SK-N-SH treated with all-trans-retinoic acid at 6 μM for 48 hours (cell line): ENCODE measurements around the gene MED4.

Experiments used
- ATAC-seq: fragments of 200-7000 bp; cut with Tn5 transposase; 3 replicates; pipeline ENCODE4 v1.9.1; 2020; ENCODE audit warnings: mild to moderate bottlenecking, moderate library complexity
- ARNTL ChIP-seq: fragments of 450-650 bp; formaldehyde crosslinking; IDR thresholded peaks from 2 replicates; pipeline ENCODE4 v1.5.0; 2020; ENCODE audit warnings: low read depth, mild to moderate bottlenecking, moderate library complexity, borderline replicate concordance
- BACH2 ChIP-seq: fragments of 250-450 bp; sonication (Bioruptor Pico); IDR thresholded peaks from 2 replicates; pipeline ENCODE4 v1.9.0; 2021; ENCODE audit warnings: mild to moderate bottlenecking, borderline replicate concordance
- CSDC2 ChIP-seq: fragments of 250-450 bp; sonication (Bioruptor Pico); IDR thresholded peaks from 2 replicates; pipeline ENCODE4 v1.5.0; 2020; ENCODE audit warnings: mild to moderate bottlenecking, moderate library complexity
- GLIS3 ChIP-seq: fragments of 250-450 bp; sonication (Bioruptor Pico); IDR thresholded peaks from 2 replicates; pipeline ENCODE4 v1.5.0; 2020; ENCODE audit warnings: mild to moderate bottlenecking, moderate library complexity
- OSR1 ChIP-seq: fragments of 250-450 bp; sonication (Bioruptor Pico); IDR thresholded peaks from 2 replicates; pipeline ENCODE4 v1.8.0; 2022; ENCODE audit warnings: moderate library complexity, mild to moderate bottlenecking, inconsistent platforms
- PATZ1 ChIP-seq: fragments of 250-450 bp; sonication (Bioruptor Pico); IDR thresholded peaks from 2 replicates; pipeline ENCODE4 v1.8.0; 2020; ENCODE audit warnings: mild to moderate bottlenecking, moderate library complexity, borderline replicate concordance
- PPARA ChIP-seq: fragments of 250-450 bp; sonication (Bioruptor Pico); IDR thresholded peaks from 2 replicates; pipeline ENCODE4 v1.5.0; 2020; ENCODE audit warnings: mild to moderate bottlenecking, borderline replicate concordance
- RARB ChIP-seq: fragments of 250-450 bp; sonication (Bioruptor Pico); IDR thresholded peaks from 2 replicates; pipeline ENCODE4 v1.8.0; 2021; ENCODE audit warnings: mild to moderate bottlenecking, moderate library complexity
- SNAI2 ChIP-seq: fragments of 250-450 bp; sonication (Bioruptor Pico); IDR thresholded peaks from 2 replicates; pipeline ENCODE4 v1.5.0; 2020; ENCODE audit warnings: mild to moderate bottlenecking, moderate library complexity
- TCF4 ChIP-seq: fragments of 250-450 bp; sonication (Bioruptor Pico); IDR thresholded peaks from 2 replicates; pipeline ENCODE4 v1.8.0; 2021; ENCODE audit warnings: mild to moderate bottlenecking, moderate library complexity, borderline replicate concordance
- TOX ChIP-seq: fragments of 250-450 bp; sonication (Bioruptor Pico); IDR thresholded peaks from 2 replicates; pipeline ENCODE4 v1.8.0; 2021; ENCODE audit warnings: mild to moderate bottlenecking, moderate library complexity, borderline replicate concordance
- TSHZ2 ChIP-seq: fragments of 250-450 bp; sonication (Bioruptor Pico); IDR thresholded peaks from 2 replicates; pipeline ENCODE4 v1.5.0; 2020; ENCODE audit warnings: mild to moderate bottlenecking, moderate library complexity
- ZC3H10 ChIP-seq: fragments of 250-450 bp; sonication (Bioruptor Pico); IDR thresholded peaks from 2 replicates; pipeline ENCODE4 v1.5.1; 2021; ENCODE audit warnings: mild to moderate bottlenecking, moderate library complexity
- ZFP3 ChIP-seq: fragments of 250-450 bp; sonication (Bioruptor Pico); IDR thresholded peaks from 2 replicates; pipeline ENCODE4 v1.5.0; 2020; ENCODE audit warnings: mild to moderate bottlenecking, moderate library complexity
- ZFP30 ChIP-seq: fragments of 450-650 bp; formaldehyde crosslinking; IDR thresholded peaks from 2 replicates; pipeline ENCODE4 v1.5.0; 2022; ENCODE audit warnings: mild to moderate bottlenecking, moderate library complexity
- ZNF565 ChIP-seq: fragments of 450-650 bp; formaldehyde crosslinking; conservative IDR thresholded peaks from 2 replicates; pipeline ENCODE4 v1.5.0; 2020; ENCODE audit warnings: low read depth, mild to moderate bottlenecking, moderate library complexity
- ZNF70 ChIP-seq: fragments of 450-650 bp; formaldehyde crosslinking; IDR thresholded peaks from 2 replicates; pipeline ENCODE4 v1.5.0; 2020; ENCODE audit warnings: mild to moderate bottlenecking, moderate library complexity
- ZNF8 ChIP-seq: fragments of 450-650 bp; formaldehyde crosslinking; IDR thresholded peaks from 2 replicates; pipeline ENCODE4 v1.5.0; 2020; ENCODE audit warnings: mild to moderate bottlenecking, moderate library complexity
- TF ChIP-seq, protein P1 (sequence below): fragments of 250-450 bp; sonication (Bioruptor Pico); IDR thresholded peaks from 2 replicates; pipeline ENCODE4 v1.5.1; 2021; ENCODE audit warnings: mild to moderate bottlenecking, moderate library complexity
- TF ChIP-seq, protein P2 (sequence below): fragments of 250-450 bp; sonication (Bioruptor Pico); IDR thresholded peaks from 2 replicates; pipeline ENCODE4 v1.8.0; 2021; ENCODE audit warnings: low read depth, mild to moderate bottlenecking, moderate library complexity, borderline replicate concordance

MED4 gene

GRCh38 chr13:48042894-48043293, 52.0 kb downstream of the MED4 start:
- no peak for ATAC-seq
- no peak for TF ChIP-seq BACH2
- no peak for TF ChIP-seq SNAI2 (CRISPR knock-in tag)
- TF ChIP-seq TCF4 (CRISPR knock-in tag): no peak
- no peak for TF ChIP-seq ZFP3 (CRISPR knock-in tag)
- TF ChIP-seq, protein P1, sequence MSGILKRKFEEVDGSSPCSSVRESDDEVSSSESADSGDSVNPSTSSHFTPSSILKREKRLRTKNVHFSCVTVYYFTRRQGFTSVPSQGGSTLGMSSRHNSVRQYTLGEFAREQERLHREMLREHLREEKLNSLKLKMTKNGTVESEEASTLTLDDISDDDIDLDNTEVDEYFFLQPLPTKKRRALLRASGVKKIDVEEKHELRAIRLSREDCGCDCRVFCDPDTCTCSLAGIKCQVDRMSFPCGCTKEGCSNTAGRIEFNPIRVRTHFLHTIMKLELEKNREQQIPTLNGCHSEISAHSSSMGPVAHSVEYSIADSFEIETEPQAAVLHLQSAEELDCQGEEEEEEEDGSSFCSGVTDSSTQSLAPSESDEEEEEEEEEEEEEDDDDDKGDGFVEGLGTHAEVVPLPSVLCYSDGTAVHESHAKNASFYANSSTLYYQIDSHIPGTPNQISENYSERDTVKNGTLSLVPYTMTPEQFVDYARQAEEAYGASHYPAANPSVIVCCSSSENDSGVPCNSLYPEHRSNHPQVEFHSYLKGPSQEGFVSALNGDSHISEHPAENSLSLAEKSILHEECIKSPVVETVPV (CRISPR knock-in tag): no peak
- no peak for TF ChIP-seq ZC3H10 (CRISPR knock-in tag)

DNA sequence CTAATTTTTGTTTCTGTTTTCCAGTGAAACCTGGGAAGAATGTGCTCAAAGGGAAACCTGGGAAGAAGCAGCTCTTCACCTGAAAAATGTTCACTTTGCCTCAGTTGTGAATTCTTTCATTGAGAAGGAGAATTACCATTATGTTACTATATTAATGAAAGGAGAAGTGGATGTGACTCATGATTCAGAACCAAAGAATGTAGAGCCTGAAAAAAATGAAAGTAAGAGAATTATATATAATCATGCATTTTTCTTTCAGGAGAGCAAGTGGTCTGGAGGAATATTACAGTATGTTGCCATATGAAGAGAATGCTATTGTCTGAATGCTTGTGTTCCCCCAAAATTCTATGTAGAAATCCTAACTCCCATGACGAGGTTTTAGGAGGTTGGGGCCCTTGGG, 54.0 kb downstream of the MED4 start:
- TF ChIP-seq SNAI2 (CRISPR knock-in tag) (no peak), OSR1 (CRISPR knock-in tag) (no peak), CSDC2 (no peak), TOX (no peak), PPARA (no peak), ZC3H10 (CRISPR knock-in tag) (no peak), RARB (CRISPR knock-in tag) (no peak), PATZ1 (CRISPR knock-in tag) (no peak), ZFP30 (CRISPR knock-in tag) (no peak), TSHZ2 (CRISPR knock-in tag) (no peak), ZNF70 (CRISPR knock-in tag) (no peak), ZNF565 (CRISPR knock-in tag) (no peak)
- TF ChIP-seq, protein P1 (CRISPR knock-in tag): no peak
- no peak for ATAC-seq

DNA sequence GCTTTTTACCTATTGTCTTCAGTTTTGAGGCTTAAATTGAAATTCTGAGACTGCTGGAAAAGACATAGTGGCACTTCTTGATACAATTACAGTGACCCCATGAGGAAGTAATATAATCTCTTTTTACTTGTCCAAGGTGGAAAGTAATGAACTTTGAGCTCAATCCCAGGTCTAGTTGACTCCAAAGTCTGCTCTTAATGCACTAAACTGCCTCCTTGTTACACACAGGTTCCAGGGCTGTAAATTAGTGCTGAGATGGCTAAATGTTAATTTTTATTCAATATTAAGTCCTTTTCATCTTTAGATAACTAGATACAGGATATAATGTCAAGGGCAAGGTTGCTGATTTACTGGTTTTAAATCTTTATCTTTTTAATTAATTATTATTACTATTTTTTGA, 54.9 kb downstream of the MED4 start:
- TF ChIP-seq CSDC2: no peak
- no peak for TF ChIP-seq RARB (CRISPR knock-in tag)
- no peak for TF ChIP-seq ARNTL (CRISPR knock-in tag)
- no peak for TF ChIP-seq ZFP30 (CRISPR knock-in tag)
- TF ChIP-seq ZNF565 (CRISPR knock-in tag): no peak
- no peak for TF ChIP-seq PATZ1 (CRISPR knock-in tag)
- no peak for TF ChIP-seq GLIS3 (CRISPR knock-in tag)
- no peak for TF ChIP-seq ZNF8 (CRISPR knock-in tag)
- no peak for ATAC-seq

GRCh38 chr13:48038761-48039160, 56.1 kb downstream of the MED4 start:
- ATAC-seq: no peak
- TF ChIP-seq SNAI2 (CRISPR knock-in tag): no peak
- TF ChIP-seq PATZ1 (CRISPR knock-in tag): no peak
- TF ChIP-seq, protein P2, sequence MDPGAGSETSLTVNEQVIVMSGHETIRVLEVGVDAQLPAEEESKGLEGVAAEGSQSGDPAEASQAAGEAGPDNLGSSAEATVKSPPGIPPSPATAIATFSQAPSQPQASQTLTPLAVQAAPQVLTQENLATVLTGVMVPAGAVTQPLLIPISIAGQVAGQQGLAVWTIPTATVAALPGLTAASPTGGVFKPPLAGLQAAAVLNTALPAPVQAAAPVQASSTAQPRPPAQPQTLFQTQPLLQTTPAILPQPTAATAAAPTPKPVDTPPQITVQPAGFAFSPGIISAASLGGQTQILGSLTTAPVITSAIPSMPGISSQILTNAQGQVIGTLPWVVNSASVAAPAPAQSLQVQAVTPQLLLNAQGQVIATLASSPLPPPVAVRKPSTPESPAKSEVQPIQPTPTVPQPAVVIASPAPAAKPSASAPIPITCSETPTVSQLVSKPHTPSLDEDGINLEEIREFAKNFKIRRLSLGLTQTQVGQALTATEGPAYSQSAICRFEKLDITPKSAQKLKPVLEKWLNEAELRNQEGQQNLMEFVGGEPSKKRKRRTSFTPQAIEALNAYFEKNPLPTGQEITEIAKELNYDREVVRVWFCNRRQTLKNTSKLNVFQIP (CRISPR knock-in tag): no peak
- no peak for TF ChIP-seq PPARA
- no peak for TF ChIP-seq TSHZ2 (CRISPR knock-in tag)
- TF ChIP-seq BACH2: no peak
